HG03342 (cell line): Measurements from ENCODE around the gene B3GALT5.
"Not testable (repeated sequence)": the region's sequence is repeated elsewhere in the genome, so short reads cannot be mapped to it uniquely, and the experiment has no call there.

ENCODE experiments used
- ATAC-seq: cut with Tn5 transposase; IDR thresholded peaks from one replicate; pipeline ENCODE4 v1.9.1; 2021; ENCODE audit warnings: mild to moderate bottlenecking, moderate library complexity; ENCODE audit not compliant: unreplicated experiment

B3GALT5 gene

GRCh38 chr21:39612233-39613040 lies at the start of gene B3GALT5:
Gene B3GALT5, plus strand, starts transcription at chr21:39612940. Its CDS starts 47,620 bp downstream, at chr21:39660560.
- ATAC-seq, result no peak

- no peak for ATAC-seq
Measured at GRCh38 chr21:39564200-39564599, 48.5 kb upstream of the B3GALT5 start.

- no peak for ATAC-seq
Measured at GRCh38 chr21:39567180-39567972, 45.4 kb upstream of the B3GALT5 start.

- no peak for ATAC-seq
Measured at GRCh38 chr21:39568361-39568760, 44.4 kb upstream of the B3GALT5 start.

GRCh38 chr21:39575775-39576174 lies 37.0 kb upstream of the B3GALT5 start:
- no peak for ATAC-seq

GRCh38 chr21:39576518-39577128 lies 36.1 kb upstream of the B3GALT5 start:
- no peak for ATAC-seq

- ATAC-seq, result no peak
Measured at GRCh38 chr21:39579734-39580332, 32.9 kb upstream of the B3GALT5 start.

- ATAC-seq, result no peak
Measured at GRCh38 chr21:39580744-39581143, 32.0 kb upstream of the B3GALT5 start.

- ATAC-seq, result no peak
Measured at GRCh38 chr21:39581414-39581813, 31.3 kb upstream of the B3GALT5 start.

- ATAC-seq, result no peak
Measured at GRCh38 chr21:39582749-39583148, 30.0 kb upstream of the B3GALT5 start.

- ATAC-seq, result not testable (repeated sequence)
Measured at GRCh38 chr21:39583586-39583985, 29.2 kb upstream of the B3GALT5 start.

GRCh38 chr21:39587376-39587775 lies 25.4 kb upstream of the B3GALT5 start:
- no peak for ATAC-seq

- ATAC-seq, result no peak
Measured at GRCh38 chr21:39588884-39589283, 23.9 kb upstream of the B3GALT5 start.

- ATAC-seq, result no peak
Measured at GRCh38 chr21:39593522-39593921, 19.2 kb upstream of the B3GALT5 start.

GRCh38 chr21:39595465-39595864 lies 17.3 kb upstream of the B3GALT5 start:
- no peak for ATAC-seq

GRCh38 chr21:39597595-39597994 lies 15.1 kb upstream of the B3GALT5 start:
- ATAC-seq, result no peak

- no peak for ATAC-seq
Measured at GRCh38 chr21:39599191-39599970, 13.4 kb upstream of the B3GALT5 start.

- ATAC-seq, result no peak
Measured at GRCh38 chr21:39601187-39601928, 11.4 kb upstream of the B3GALT5 start.

- ATAC-seq, result no peak
Measured at GRCh38 chr21:39602076-39602689, 10.6 kb upstream of the B3GALT5 start.
